ENCODE results near the gene TSPAN4.
A peak's percentile ranks its signal among the peaks of the same experiment; 100 is the strongest.

TSPAN4 gene

GRCh38 chr11:889257-889656, 46.6 kb downstream of the TSPAN4 start:
- no peak for DNase-seq

- DNase-seq: no peak
These were observed 47.2 kb downstream of the TSPAN4 start for GRCh38 chr11:889687-890475.

GRCh38 chr11:890794-891540, 48.3 kb downstream of the TSPAN4 start:
- no peak for DNase-seq

GRCh38 chr11:893008-893654, 50.5 kb downstream of the TSPAN4 start:
- no peak for DNase-seq

- DNase-seq: no peak
These were observed 52.0 kb downstream of the TSPAN4 start for GRCh38 chr11:894575-895201.

- DNase-seq: no peak
These were observed 52.9 kb downstream of the TSPAN4 start for GRCh38 chr11:895331-896110.

GRCh38 chr11:897253-898142, 54.8 kb downstream of the TSPAN4 start:
- no peak for DNase-seq

- DNase-seq: no peak
These were observed 55.5 kb downstream of the TSPAN4 start for GRCh38 chr11:898143-898511.

GRCh38 chr11:898540-899190, 56.0 kb downstream of the TSPAN4 start:
- DNase-seq: no peak

GRCh38 chr11:899724-900123, 57.1 kb downstream of the TSPAN4 start:
- no peak for DNase-seq

GRCh38 chr11:900545-900944, 57.9 kb downstream of the TSPAN4 start:
- DNase-seq: no peak

GRCh38 chr11:901452-902061, 58.9 kb downstream of the TSPAN4 start:
- DNase-seq: no peak

GRCh38 chr11:904380-904779, 61.7 kb downstream of the TSPAN4 start:
- no peak for DNase-seq

- no peak for DNase-seq
These were observed 63.3 kb downstream of the TSPAN4 start for GRCh38 chr11:905952-906351.

- no peak for DNase-seq
These were observed 65.0 kb downstream of the TSPAN4 start for GRCh38 chr11:907668-908067.

- DNase-seq: no peak
These were observed 65.6 kb downstream of the TSPAN4 start for GRCh38 chr11:908273-908672.

GRCh38 chr11:909406-909805, 66.8 kb downstream of the TSPAN4 start:
- no peak for DNase-seq

- DNase-seq: peak in 1 of 2 donors; percentile 18
These were observed 67.5 kb downstream of the TSPAN4 start for GRCh38 chr11:910044-910588.

- peak; percentile 83 for DNase-seq
These were observed 68.0 kb downstream of the TSPAN4 start, which contains the start of gene CHID1 for GRCh38 chr11:910589-911030. Gene CHID1, minus strand, starts transcription at chr11:910810. Its CDS starts 5,994 bp downstream, at chr11:904816.
